HL-60 (cell line): ENCODE measurements around the gene SOX8.

ENCODE experiments used
- GABPA ChIP-seq: IDR thresholded peaks from 2 replicates; pipeline ENCODE4 v1.6.1; 2012; ENCODE audit warnings: low read depth
- POLR2AphosphoS5 ChIP-seq: IDR thresholded peaks from 2 replicates; pipeline ENCODE4 v1.6.1; 2012; ENCODE audit warnings: low read depth
- SPI1 ChIP-seq: IDR thresholded peaks from 2 replicates; pipeline ENCODE4 v1.6.1; 2012; ENCODE audit warnings: low read depth, mild to moderate bottlenecking, borderline replicate concordance
- TF ChIP-seq, protein P1 (sequence below): IDR thresholded peaks from one replicate; pipeline ENCODE4 v1.5.1; 2011; ENCODE audit warnings: low read length, control low read depth, inconsistent platforms; ENCODE audit not compliant: insufficient read depth

DNA sequence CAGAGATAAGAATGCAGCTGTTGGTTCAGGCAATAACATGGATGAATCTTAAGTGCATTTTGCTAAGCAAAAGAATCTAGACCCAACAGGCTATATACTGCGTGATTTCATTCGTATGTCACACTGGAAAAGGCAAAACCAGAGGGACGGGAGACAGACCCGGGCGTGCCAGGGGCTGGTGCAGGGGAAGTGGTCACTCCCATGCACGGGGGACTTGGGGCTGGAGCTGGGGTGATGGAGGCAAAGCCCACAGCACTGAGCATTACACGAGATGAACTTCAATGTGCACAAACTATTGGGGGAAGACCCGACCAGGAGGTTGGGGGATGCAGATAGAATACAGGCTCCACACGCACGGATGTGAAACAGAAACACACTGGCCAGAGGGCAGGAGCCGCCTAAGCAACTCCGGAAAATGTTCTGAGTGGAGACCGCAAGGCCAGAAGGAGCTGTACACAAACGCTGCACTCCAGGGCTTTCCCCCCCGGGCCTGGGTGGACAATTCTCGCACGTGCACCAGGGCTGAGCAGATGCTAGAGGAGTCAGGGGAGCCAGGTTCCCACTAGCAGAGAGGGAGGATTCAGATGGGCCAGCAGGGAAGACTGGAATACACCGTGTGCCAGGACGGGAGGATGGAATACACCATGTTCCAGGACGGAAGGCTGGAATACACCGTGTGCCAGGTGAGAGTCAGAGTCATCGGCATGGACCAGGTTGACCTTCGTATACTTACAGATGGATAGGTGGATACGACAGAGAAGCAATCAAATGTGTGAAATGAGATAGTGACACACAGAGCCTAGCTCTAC is 22.1 kb upstream of the SOX8 start:
- TF ChIP-seq SPI1 (no peak), POLR2AphosphoS5 (no peak), GABPA (no peak)
- TF ChIP-seq, protein P1, sequence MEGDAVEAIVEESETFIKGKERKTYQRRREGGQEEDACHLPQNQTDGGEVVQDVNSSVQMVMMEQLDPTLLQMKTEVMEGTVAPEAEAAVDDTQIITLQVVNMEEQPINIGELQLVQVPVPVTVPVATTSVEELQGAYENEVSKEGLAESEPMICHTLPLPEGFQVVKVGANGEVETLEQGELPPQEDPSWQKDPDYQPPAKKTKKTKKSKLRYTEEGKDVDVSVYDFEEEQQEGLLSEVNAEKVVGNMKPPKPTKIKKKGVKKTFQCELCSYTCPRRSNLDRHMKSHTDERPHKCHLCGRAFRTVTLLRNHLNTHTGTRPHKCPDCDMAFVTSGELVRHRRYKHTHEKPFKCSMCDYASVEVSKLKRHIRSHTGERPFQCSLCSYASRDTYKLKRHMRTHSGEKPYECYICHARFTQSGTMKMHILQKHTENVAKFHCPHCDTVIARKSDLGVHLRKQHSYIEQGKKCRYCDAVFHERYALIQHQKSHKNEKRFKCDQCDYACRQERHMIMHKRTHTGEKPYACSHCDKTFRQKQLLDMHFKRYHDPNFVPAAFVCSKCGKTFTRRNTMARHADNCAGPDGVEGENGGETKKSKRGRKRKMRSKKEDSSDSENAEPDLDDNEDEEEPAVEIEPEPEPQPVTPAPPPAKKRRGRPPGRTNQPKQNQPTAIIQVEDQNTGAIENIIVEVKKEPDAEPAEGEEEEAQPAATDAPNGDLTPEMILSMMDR: no peak
